ENCODE results near the gene PPIE. TPM values are rescaled to one million over a fixed set of nuclear protein-coding genes. Genes with fewer than 3 reads are reported as not detected.
"Not testable (repeated sequence)": the region's sequence is repeated elsewhere in the genome, so short reads cannot be mapped to it uniquely, and the experiment has no call there.

The PPIE gene
- polyA plus RNA-seq, 1 of the 3 experiments (the other 2 are of a cell fraction) = 78.4 TPM

GRCh38 chr1:39787964-39788363 is 49.3 kb downstream of the PPIE start:
- CTCF ChIA-PET; H3F3A ChIP-seq (replicated peaks; ENCODE audit: insufficient read depth); H3K4me1 ChIP-seq (ENCODE audit: control insufficient read depth in 1 of 2, insufficient read depth in 2 of 2, low read depth in 1 of 2, low read length in 1 of 2); H3K36me3 ChIP-seq (replicated peaks in 1 of 2; ENCODE audit: control insufficient read depth in 1 of 2, insufficient read depth in 2 of 2, low read length in 1 of 2); H3K27ac ChIP-seq (ENCODE audit: low read depth in 2 of 2, low read length in 1 of 2); POLR2A ChIA-PET; H3K4me2 ChIP-seq; H4K20me1 ChIP-seq (ENCODE audit: insufficient read depth); H2AFZ ChIP-seq (ENCODE audit: low read depth); H3K9ac ChIP-seq; H3K9me3 ChIP-seq; H3K79me2 ChIP-seq (ENCODE audit: insufficient read depth); H3K9me2 ChIP-seq: not testable (repeated sequence)
- H3K4me3 ChIP-seq (ENCODE audit: low read depth in 2 of 2, low read length in 1 of 2) = peak overlapping the region in 1 of 2 experiments; percentile 47; a peak in 1 of 4 replicates
- 13% methylated on average over 35 of the region's 55 CpGs for WGBS (ENCODE audit: low lambda C conversion rate)
- H3K27me3 ChIP-seq (ENCODE audit: insufficient read depth) = peaks cover 20% of the 10 kb centered on the region
- peak; percentile 54 for DNase-seq

DNA sequence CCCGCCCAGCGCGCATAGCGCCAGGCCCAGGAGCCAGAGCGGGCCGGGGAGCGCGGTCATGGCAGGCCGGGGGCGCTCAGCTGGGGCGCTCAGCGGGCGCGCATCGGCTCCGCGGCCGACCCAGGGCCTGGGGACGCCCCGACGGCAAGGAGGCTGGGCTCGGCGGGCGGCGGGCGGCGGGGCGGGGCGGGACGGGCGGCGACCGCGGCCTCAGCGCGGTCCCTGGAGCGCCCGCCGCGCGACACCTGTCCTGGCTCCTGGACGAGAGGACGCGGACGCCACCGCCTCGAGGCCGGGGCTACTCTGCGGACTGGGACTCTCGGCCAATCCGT is 49.7 kb downstream of the PPIE start:
- no peak overlapping the region for H3K4me2 ChIP-seq
- TF ChIP-seq, protein P1, sequence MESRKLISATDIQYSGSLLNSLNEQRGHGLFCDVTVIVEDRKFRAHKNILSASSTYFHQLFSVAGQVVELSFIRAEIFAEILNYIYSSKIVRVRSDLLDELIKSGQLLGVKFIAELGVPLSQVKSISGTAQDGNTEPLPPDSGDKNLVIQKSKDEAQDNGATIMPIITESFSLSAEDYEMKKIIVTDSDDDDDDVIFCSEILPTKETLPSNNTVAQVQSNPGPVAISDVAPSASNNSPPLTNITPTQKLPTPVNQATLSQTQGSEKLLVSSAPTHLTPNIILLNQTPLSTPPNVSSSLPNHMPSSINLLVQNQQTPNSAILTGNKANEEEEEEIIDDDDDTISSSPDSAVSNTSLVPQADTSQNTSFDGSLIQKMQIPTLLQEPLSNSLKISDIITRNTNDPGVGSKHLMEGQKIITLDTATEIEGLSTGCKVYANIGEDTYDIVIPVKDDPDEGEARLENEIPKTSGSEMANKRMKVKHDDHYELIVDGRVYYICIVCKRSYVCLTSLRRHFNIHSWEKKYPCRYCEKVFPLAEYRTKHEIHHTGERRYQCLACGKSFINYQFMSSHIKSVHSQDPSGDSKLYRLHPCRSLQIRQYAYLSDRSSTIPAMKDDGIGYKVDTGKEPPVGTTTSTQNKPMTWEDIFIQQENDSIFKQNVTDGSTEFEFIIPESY (IDR thresholded peaks at IDR 0.05; ENCODE audit: borderline replicate concordance, low read depth) = no peak
- TF ChIP-seq ELF1 (IDR thresholded peaks at IDR 0.05) (no peak), GABPA (IDR thresholded peaks at IDR 0.05; ENCODE audit: low read depth) (no peak), FOXJ3 (CRISPR knock-in tag; IDR thresholded peaks at IDR 0.05) (no peak), EP300 (IDR thresholded peaks at IDR 0.05; ENCODE audit: borderline replicate concordance in 1 of 2, low read depth in 1 of 2, low read length in 1 of 2) (no peak), PBX3 (IDR thresholded peaks at IDR 0.05) (no peak), CTCF (IDR thresholded peaks at IDR 0.05) (no peak)
- POLR2A ChIA-PET = no interaction called here
- H3K27me3 ChIP-seq (ENCODE audit: insufficient read depth) = peaks cover 16% of the 10 kb centered on the region
- H3F3A ChIP-seq (replicated peaks; ENCODE audit: insufficient read depth) = no peaks in the 10 kb centered on the region
- 3% methylated on average over 6 of the region's 51 CpGs for WGBS (ENCODE audit: low lambda C conversion rate)
- H3K9me3 ChIP-seq = no peaks in the 10 kb centered on the region
- no peaks in the 10 kb centered on the region for H4K20me1 ChIP-seq (ENCODE audit: insufficient read depth)
- no peak overlapping the region for H3K9ac ChIP-seq
- peak; percentile 77 for DNase-seq
- H3K27ac ChIP-seq (ENCODE audit: low read depth in 2 of 2, low read length in 1 of 2) = no peak overlapping the region; a peak in 1 of 4 replicates
- H3K9me2 ChIP-seq = no peaks in the 10 kb centered on the region
- H3K36me3 ChIP-seq (replicated peaks in 1 of 2; ENCODE audit: control insufficient read depth in 1 of 2, insufficient read depth in 2 of 2, low read length in 1 of 2) = no peaks in the 10 kb centered on the region
- peak overlapping the region in 1 of 2 experiments; percentile 47; a peak in 2 of 4 replicates for H3K4me3 ChIP-seq (ENCODE audit: low read depth in 2 of 2, low read length in 1 of 2)
- no peak overlapping the region for H2AFZ ChIP-seq (ENCODE audit: low read depth)
- CTCF ChIA-PET = interaction anchor here (1.2 kb wide), 1 partner anchor 10 kb away, joined by 4 read pairs; no protein-coding TSS in a partner anchor
- peaks cover 0 to 5% of the 10 kb centered on the region in 2 experiments; a peak in 1 of 4 replicates for H3K4me1 ChIP-seq (ENCODE audit: control insufficient read depth in 1 of 2, insufficient read depth in 2 of 2, low read depth in 1 of 2, low read length in 1 of 2)
- no peaks in the 10 kb centered on the region for H3K79me2 ChIP-seq (ENCODE audit: insufficient read depth)

Data from SK-N-SH (cell line).